Activated CD4-positive, alpha-beta memory T cell treated with anti-CD3 and anti-CD28 coated beads, Interleukin-2, amount 10 ng/mL, durations not matched to agents 7 days and 5 days (primary cell): ENCODE results near the gene CFAP52. TPM values are rescaled to one million over a fixed set of nuclear protein-coding genes. Genes with fewer than 3 reads are reported as not detected.
A peak's percentile ranks its signal among the peaks of the same experiment; 100 is the strongest.

Experiments used
- CTCF ChIA-PET: fragments of 350-600 bp; sonication (Branson Sonifier 250); formaldehyde crosslinking; loops from one replicate; lab custom pipeline; 2021; ENCODE audit warnings: antibody characterized with exemption, inconsistent platforms; lab: Charles Lee
- POLR2A ChIA-PET: fragments of 350-600 bp; sonication (Branson Sonifier 250); formaldehyde crosslinking; loops from one replicate; lab custom pipeline; 2021; ENCODE audit warnings: antibody characterized with exemption; lab: Charles Lee
- DNase-seq: peaks from one replicate; pipeline ENCODE4 v3.0.0-alpha.2; 2020
- H3K27ac Mint-ChIP-seq: one replicate; pipeline ENCODE4 v1.8.0; 2021; ENCODE audit warnings: mild to moderate bottlenecking, mixed read lengths
- H3K27me3 Mint-ChIP-seq: one replicate; pipeline ENCODE4 v1.8.0; 2021; ENCODE audit warnings: mixed read lengths
- H3K36me3 Mint-ChIP-seq: one replicate; pipeline ENCODE4 v1.8.0; 2021; ENCODE audit warnings: low read depth, mixed read lengths
- H3K4me1 Mint-ChIP-seq: one replicate; pipeline ENCODE4 v1.8.0; 2021; ENCODE audit warnings: mixed read lengths
- H3K4me3 Mint-ChIP-seq: one replicate; pipeline ENCODE4 v1.8.0; 2021; ENCODE audit warnings: mild to moderate bottlenecking, mixed read lengths
- H3K9me3 Mint-ChIP-seq: one replicate; pipeline ENCODE4 v1.8.0; 2021; ENCODE audit warnings: mixed read lengths
- total RNA-seq, 2 experiments: library from RNA; stranded (reverse); gene quantifications; one replicate each; pipeline ENCODE4 v1.2.3, GENCODE V29; 2021

CFAP52 gene, protein sequence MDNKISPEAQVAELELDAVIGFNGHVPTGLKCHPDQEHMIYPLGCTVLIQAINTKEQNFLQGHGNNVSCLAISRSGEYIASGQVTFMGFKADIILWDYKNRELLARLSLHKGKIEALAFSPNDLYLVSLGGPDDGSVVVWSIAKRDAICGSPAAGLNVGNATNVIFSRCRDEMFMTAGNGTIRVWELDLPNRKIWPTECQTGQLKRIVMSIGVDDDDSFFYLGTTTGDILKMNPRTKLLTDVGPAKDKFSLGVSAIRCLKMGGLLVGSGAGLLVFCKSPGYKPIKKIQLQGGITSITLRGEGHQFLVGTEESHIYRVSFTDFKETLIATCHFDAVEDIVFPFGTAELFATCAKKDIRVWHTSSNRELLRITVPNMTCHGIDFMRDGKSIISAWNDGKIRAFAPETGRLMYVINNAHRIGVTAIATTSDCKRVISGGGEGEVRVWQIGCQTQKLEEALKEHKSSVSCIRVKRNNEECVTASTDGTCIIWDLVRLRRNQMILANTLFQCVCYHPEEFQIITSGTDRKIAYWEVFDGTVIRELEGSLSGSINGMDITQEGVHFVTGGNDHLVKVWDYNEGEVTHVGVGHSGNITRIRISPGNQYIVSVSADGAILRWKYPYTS
- not detected for total RNA-seq

DNA sequence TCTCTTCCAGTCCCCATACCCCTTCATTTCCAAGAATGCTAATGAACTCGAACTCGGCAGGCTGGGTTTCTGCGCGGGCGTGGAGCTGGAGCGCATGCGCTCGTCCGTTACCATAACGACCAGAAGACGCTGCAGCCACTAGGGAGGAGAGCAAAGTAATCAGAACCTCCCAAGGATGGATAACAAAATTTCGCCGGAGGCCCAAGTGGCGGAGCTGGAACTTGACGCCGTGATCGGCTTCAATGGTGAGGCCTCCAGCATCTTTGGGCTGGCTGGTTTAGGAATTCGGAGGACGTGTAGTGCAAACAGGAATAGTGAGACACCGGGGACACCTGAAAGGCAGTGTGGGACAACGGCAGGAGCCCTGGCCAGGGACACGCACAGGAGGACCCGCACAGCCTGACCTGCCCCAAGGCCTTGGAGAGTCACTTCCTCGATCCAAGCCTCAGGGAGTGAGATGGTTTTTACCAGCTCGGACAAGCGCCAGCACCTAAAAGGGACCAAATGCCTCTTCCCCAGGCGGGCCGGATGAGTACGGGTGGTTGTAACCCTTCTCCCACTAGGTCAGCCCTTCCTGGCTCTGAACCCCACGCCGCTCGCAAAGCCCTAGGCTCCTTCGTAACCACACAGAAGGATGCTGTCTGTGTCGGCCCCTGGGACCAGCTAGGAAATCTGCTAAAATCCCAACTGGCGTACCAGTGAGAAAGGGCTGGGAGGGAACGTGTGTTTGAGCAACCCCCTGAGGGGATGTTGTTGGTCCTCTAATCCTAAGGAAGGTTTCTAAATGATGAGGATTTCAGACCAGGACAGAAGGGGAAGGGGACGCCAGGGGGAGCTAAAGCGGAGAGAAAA is at the start of gene CFAP52:
Gene CFAP52, plus strand, starts transcription at position 122 of the 852 bp plus-strand sequence. Its CDS starts 54 bp downstream, at position 176.
- peak within 1 kb of the TSS; percentile 96 for H3K4me3 Mint-ChIP-seq
- H3K36me3 Mint-ChIP-seq, result peaks cover 4% of the 10 kb centered on the region
- CTCF ChIA-PET, result interaction anchor here (0.7 to 3.3 kb wide), 19 partner anchors 8 to 192 kb away, joined by 3 to 19 read pairs (median 5); no protein-coding TSS in a partner anchor
- no peaks in the 10 kb centered on the region for H3K27me3 Mint-ChIP-seq
- POLR2A ChIA-PET, result interaction anchor here (0.9 to 1.0 kb wide), 2 partner anchors 10 to 35 kb away, joined by 3 to 4 read pairs; no protein-coding TSS in a partner anchor
- no peaks in the 10 kb centered on the region for H3K9me3 Mint-ChIP-seq
- peaks cover 25% of the 10 kb centered on the region for H3K4me1 Mint-ChIP-seq
- peak within 1 kb of the TSS; percentile 65 for H3K27ac Mint-ChIP-seq
- DNase-seq, result peak; percentile 79

DNA sequence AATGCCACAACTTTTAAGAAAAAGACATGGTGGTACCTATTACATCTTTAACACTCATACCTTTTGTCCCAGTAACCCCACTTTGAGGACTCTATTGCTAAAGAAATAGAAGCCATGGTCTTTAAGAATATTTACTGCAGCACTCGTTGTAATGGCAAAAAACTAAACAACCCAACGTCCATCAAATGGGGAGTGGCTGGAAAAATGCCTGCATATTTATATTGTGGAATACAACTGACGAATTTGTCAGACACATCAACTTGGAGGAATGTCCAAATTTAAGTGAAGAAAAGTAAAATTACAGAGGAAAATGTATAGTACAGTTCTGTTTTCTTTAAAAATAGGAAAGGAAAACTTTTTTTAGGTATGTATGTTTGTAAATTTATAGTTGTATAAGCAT is 48.7 kb upstream of the CFAP52 start:
- peaks cover 3% of the 10 kb centered on the region for H3K4me1 Mint-ChIP-seq
- POLR2A ChIA-PET, result no interaction called here
- H3K36me3 Mint-ChIP-seq, result no peaks in the 10 kb centered on the region
- no peak for DNase-seq
- no peaks in the 10 kb centered on the region for H3K27me3 Mint-ChIP-seq
- H3K4me3 Mint-ChIP-seq, result no peak overlapping the region
- no peaks in the 10 kb centered on the region for H3K9me3 Mint-ChIP-seq
- no peak overlapping the region for H3K27ac Mint-ChIP-seq
- CTCF ChIA-PET, result no interaction called here

DNA sequence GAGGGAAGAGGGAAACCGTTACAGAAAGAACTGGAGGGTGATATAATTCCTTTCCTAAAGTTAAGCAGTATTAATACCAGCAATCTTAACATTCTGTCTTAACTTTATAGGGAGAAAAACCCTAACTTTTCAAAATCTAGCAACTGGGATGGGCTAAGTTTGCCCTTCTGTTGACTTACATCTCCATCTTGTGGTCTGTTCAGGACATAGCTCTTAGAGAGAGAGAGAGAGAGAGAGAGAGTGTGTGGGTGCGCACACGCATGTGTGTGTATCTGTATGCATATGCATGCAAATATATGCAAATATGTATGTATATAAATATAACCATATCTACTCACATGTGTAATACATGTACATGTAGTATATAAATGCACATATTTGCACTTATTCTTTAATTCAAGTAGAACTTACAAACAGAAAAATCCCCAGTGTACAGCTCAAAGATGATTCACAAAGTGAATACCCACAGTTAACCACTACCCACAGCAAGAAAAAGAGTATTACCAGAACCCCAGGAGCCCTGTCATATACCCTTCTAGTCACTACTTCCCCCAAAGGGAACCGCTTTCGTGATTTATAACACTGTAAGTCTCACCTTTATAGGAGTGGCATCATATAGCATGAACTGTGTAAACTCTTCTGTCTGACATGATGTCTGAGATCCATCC is 47.3 kb upstream of the CFAP52 start:
- Mint-ChIP-seq H3K9me3 (no peaks in the 10 kb centered on the region), H3K27ac (no peak overlapping the region), H3K4me1 (peaks cover 3% of the 10 kb centered on the region), H3K4me3 (no peak overlapping the region), H3K36me3 (no peaks in the 10 kb centered on the region), H3K27me3 (no peaks in the 10 kb centered on the region)
- no peak for DNase-seq
- POLR2A ChIA-PET, result no interaction called here
- CTCF ChIA-PET, result interaction anchor here (0.8 to 1.0 kb wide), 2 partner anchors 203 to 534 kb away, joined by 3 read pairs; no protein-coding TSS in a partner anchor

DNA sequence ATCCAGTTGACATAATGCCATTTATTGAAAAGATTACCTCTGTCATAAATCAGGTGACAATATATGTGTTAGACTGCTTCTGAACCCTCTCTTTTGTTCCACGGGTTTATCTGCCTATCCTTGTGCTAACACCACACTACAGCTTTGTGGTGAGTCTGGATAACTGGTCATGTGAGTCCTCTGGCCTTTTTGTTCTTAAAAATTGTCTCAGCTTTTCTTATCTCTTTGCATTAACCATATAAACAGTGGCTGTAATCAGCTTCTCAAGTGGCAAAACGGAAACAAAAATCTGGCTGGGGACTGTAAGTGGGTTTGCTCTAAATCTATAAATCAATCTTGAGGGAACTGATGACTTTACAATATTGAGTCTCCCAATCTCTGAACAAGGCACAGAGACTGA is 45.4 kb upstream of the CFAP52 start:
- H3K27ac Mint-ChIP-seq, result no peak overlapping the region
- no peak overlapping the region for H3K4me3 Mint-ChIP-seq
- POLR2A ChIA-PET, result no interaction called here
- no peaks in the 10 kb centered on the region for H3K9me3 Mint-ChIP-seq
- H3K36me3 Mint-ChIP-seq, result no peaks in the 10 kb centered on the region
- CTCF ChIA-PET, result no interaction called here
- DNase-seq, result no peak
- H3K27me3 Mint-ChIP-seq, result no peaks in the 10 kb centered on the region
- peaks cover 3% of the 10 kb centered on the region for H3K4me1 Mint-ChIP-seq

DNA sequence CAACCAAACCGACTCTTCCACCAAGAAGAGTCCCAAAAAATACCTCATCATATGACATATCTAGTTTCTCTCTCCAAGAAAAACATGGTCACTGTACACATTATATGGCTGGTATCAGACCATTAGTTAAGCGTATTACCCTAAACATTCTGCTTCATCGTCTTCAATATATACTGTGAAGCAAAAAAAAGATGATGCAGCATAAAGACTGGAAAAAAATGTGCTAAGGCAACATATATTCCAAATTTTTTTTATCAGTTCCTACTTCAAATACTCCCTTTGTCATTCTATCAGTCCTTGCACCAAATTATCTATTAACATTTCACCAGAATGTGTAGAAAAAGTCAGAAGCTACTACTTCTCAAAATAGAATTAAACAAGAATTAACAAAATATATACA is 43.7 kb upstream of the CFAP52 start:
- ChIA-PET CTCF (no interaction called here), POLR2A (no interaction called here)
- no peaks in the 10 kb centered on the region for H3K36me3 Mint-ChIP-seq
- DNase-seq, result no peak
- no peak overlapping the region for H3K4me3 Mint-ChIP-seq
- no peak overlapping the region for H3K27ac Mint-ChIP-seq
- peaks cover 3% of the 10 kb centered on the region for H3K4me1 Mint-ChIP-seq
- no peaks in the 10 kb centered on the region for H3K27me3 Mint-ChIP-seq
- no peaks in the 10 kb centered on the region for H3K9me3 Mint-ChIP-seq

DNA sequence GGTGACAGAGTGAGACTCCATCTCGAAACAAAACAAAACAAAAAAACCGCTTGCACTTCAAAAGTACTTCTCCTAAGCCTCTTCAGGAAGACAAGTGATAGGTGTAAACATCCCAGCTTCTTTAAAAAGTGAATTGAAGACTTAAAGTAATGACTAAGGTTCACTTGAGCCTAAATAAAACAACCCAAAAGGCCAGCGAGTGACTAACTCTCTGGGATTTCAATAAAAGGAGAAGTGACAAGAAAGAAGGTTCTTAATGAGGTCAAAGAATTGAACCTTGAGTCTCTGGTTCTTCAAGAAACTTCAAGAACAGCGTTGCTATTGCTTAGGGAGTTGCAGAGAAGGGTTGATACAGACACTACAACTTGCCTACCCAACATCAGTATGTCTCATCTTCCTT is 43.0 kb upstream of the CFAP52 start:
- H3K4me1 Mint-ChIP-seq, result peaks cover 3% of the 10 kb centered on the region
- H3K36me3 Mint-ChIP-seq, result no peaks in the 10 kb centered on the region
- DNase-seq, result no peak
- H3K27me3 Mint-ChIP-seq, result no peaks in the 10 kb centered on the region
- H3K9me3 Mint-ChIP-seq, result no peaks in the 10 kb centered on the region
- no peak overlapping the region for H3K27ac Mint-ChIP-seq
- ChIA-PET CTCF (no interaction called here), POLR2A (no interaction called here)
- H3K4me3 Mint-ChIP-seq, result no peak overlapping the region

DNA sequence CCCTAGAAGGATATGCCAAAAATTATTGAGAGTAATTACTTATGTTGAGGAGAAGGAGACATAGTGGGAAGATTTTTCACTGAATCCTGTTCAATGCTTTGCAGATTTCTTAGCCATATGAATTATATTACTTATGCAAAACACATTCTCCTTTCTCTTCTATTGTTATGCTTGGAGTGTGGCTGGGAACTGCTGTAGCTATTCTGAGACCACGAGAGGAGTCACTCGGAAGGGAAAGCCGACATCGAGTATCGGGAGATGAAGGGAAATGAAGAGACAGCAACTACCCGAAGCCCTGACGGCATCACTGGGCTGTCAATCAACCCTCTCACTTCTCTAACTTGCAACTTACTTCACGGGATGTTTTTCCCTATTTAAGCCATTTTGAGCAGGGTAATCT is 40.4 kb upstream of the CFAP52 start:
- Mint-ChIP-seq H3K27me3 (no peaks in the 10 kb centered on the region), H3K4me3 (no peak overlapping the region), H3K27ac (no peak overlapping the region), H3K4me1 (no peaks in the 10 kb centered on the region), H3K9me3 (no peaks in the 10 kb centered on the region), H3K36me3 (peaks cover 6% of the 10 kb centered on the region)
- CTCF ChIA-PET, result no interaction called here
- DNase-seq, result no peak
- POLR2A ChIA-PET, result no interaction called here

DNA sequence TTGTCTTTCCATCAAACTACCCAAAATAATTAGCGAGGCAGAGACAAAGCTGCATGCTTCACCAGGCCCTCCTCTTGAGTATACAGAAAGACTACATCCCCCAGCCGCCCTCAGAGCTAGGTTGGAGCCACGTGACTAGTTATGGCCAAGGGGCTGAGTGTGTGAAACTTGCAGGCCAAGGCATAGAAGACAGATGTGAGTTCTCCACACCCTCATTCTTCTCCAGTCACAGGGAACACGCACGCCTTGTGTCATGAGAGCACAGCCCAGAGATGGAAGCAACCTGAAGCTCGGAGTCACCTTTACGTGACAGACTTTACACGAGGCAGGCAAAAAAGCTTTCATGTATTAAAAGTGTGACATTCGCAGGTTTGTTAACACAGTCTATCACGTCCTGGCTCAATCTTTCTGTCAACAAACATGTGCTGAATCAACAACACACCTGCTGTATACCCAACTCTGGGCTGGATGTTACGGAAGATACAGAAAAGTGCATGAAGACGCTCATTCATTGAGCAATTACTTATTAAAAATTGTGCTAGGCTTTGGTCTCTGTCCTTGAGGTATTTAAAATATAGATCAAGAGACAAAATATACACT is 39.2 kb upstream of the CFAP52 start:
- H3K27ac Mint-ChIP-seq, result no peak overlapping the region

DNA sequence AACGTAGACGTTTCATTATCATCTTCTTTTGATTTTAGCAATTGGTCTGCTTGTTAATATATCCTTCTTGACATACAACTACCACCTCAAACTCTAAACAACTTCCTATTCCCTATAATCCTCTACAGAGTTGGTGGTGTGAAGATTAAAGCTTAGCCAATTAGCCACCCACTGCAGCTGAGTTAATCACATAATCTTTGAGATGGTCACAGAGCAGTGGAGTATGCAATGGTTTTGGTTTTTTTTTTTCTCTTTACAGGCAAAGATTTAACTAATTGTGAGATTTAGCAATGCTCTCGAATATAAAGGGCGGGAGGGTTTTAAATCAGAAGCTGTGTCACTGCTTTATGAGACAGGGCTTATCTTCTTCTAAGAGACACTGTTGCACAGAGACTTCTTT is 37.8 kb upstream of the CFAP52 start:
- no peaks in the 10 kb centered on the region for H3K27me3 Mint-ChIP-seq
- DNase-seq, result no peak
- no peaks in the 10 kb centered on the region for H3K4me1 Mint-ChIP-seq
- CTCF ChIA-PET, result interaction anchor here (0.6 kb wide), 1 partner anchor 531 kb away, joined by 3 read pairs; no protein-coding TSS in a partner anchor
- POLR2A ChIA-PET, result no interaction called here
- H3K27ac Mint-ChIP-seq, result no peak overlapping the region
- H3K36me3 Mint-ChIP-seq, result peaks cover 11% of the 10 kb centered on the region
- H3K4me3 Mint-ChIP-seq, result no peak overlapping the region
- no peaks in the 10 kb centered on the region for H3K9me3 Mint-ChIP-seq

More for the DNA sequence above, 39.2 kb upstream of the CFAP52 start:
- Mint-ChIP-seq H3K9me3 (no peaks in the 10 kb centered on the region), H3K4me1 (no peaks in the 10 kb centered on the region), H3K4me3 (no peak overlapping the region), H3K27me3 (no peaks in the 10 kb centered on the region), H3K36me3 (peaks cover 9% of the 10 kb centered on the region)
- CTCF ChIA-PET, result no interaction called here
- DNase-seq, result no peak
- POLR2A ChIA-PET, result no interaction called here

DNA sequence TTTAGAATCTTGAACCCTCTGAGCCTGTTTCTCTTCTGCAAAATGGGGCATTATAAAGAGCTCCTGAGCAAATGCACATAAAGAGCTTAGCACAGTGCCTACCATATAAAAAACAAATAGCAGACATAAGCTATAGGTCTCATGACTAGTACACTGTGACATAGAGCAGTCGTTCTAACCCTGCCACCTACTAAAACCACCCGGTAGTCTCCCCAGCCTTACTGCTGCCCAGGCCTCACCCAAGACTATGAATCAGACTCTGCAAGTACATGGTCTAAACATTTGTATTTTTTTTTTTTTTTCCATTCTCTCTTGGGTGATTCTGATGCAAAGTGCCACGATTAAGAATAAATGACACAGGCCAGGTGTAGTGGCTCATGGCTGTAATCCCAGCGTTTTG is 34.7 kb upstream of the CFAP52 start:
- Mint-ChIP-seq H3K4me3 (no peak overlapping the region), H3K27ac (no peak overlapping the region), H3K9me3 (no peaks in the 10 kb centered on the region), H3K27me3 (no peaks in the 10 kb centered on the region), H3K36me3 (peaks cover 11% of the 10 kb centered on the region), H3K4me1 (no peaks in the 10 kb centered on the region)
- DNase-seq, result no peak
- POLR2A ChIA-PET, result interaction anchor here (0.6 kb wide), 1 partner anchor 35 kb away, joined by 3 read pairs; the partner anchor contains the start of gene CFAP52
- CTCF ChIA-PET, result interaction anchor here (0.9 kb wide), 1 partner anchor 13 kb away, joined by 3 read pairs; no protein-coding TSS in a partner anchor

DNA sequence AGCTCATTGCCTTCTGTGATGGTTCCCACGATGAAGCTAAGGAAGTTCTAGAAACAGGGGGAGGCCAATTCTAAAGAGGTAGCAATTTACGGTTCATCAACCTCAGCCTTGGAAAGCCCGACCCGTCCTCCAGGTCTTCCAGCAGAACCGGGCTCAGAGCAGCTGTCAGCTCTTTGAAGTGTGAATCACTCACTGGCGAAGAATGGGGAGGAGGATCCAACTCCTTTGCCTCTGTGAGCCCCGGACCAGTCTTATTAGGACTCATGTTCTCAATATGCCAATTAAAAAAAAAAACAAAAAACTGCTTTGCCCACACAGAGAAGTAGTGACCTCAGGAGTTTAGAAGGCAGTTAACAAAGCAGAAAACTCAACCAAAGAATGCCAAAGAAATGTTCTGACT is 32.2 kb upstream of the CFAP52 start:
- Mint-ChIP-seq H3K36me3 (peaks cover 11% of the 10 kb centered on the region), H3K9me3 (no peaks in the 10 kb centered on the region), H3K4me3 (no peak overlapping the region), H3K27ac (no peak overlapping the region), H3K4me1 (peaks cover 1% of the 10 kb centered on the region), H3K27me3 (no peaks in the 10 kb centered on the region)
- DNase-seq, result no peak
- ChIA-PET POLR2A (no interaction called here), CTCF (no interaction called here)

DNA sequence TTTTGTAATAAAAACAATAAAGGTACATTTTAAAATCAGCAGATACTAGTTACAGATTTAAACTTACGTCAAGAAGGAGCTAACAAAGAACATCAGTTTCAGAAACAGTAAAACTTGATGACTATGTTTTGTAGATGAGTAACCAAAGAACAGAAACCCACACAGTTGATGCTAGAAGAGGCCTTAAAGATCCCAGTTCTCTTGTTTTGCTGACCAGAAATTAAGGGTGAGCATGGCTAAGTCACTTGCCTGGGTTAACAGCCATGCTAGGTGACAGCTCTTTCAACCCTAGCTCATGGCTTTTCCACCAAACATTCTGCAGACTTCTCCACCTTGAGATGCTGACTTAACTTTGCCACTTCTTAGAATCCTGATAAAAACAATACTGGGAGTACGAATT is 27.2 kb upstream of the CFAP52 start:
- Mint-ChIP-seq H3K27me3 (no peaks in the 10 kb centered on the region), H3K36me3 (peaks cover 2% of the 10 kb centered on the region), H3K4me1 (peaks cover 5% of the 10 kb centered on the region), H3K9me3 (no peaks in the 10 kb centered on the region), H3K27ac (no peak overlapping the region), H3K4me3 (no peak overlapping the region)
- CTCF ChIA-PET, result interaction anchor here (0.9 to 1.1 kb wide), 2 partner anchors 22 to 26 kb away, joined by 3 to 4 read pairs; partner anchors contain the start of gene STX8
- POLR2A ChIA-PET, result no interaction called here
- no peak for DNase-seq
